IMR-90 (cell line): ENCODE measurements around the gene BLTP3B. TPM values are rescaled to one million over a fixed set of nuclear protein-coding genes. Genes with fewer than 3 reads are reported as not detected.

Experiments used
- ATAC-seq: fragments of 200-7000 bp; cut with Tn5 transposase; 2 replicates; pipeline ENCODE4 v1.9.1; 2020; ENCODE audit warnings: low read depth, mild to moderate bottlenecking, moderate library complexity
- BruUV-seq: library from RNA; stranded (reverse); fragments of 400-500 nt; replicated peaks from 2 replicates; lab custom pipeline; 2021; lab: Mats Ljungman, UMichigan
- CTCF ChIA-PET: fragments of 300-600 bp; formaldehyde crosslinking; extraction: SDS; loops from one replicate; lab custom pipeline; 2021; ENCODE audit warnings: antibody characterized with exemption; lab: Yijun Ruan, JAX
- POLR2A ChIA-PET: fragments of 300-600 bp; sonication (Branson Sonifier 250); formaldehyde crosslinking; loops from one replicate; lab custom pipeline; 2022; ENCODE audit warnings: antibody characterized with exemption; ENCODE audit not compliant: unreplicated experiment; lab: Charles Lee
- DNase-seq: peaks from one replicate; pipeline ENCODE4 v3.0.0; 2013
- H2AFZ ChIP-seq: replicated peaks from 2 replicates; pipeline ENCODE3; 2013; ENCODE audit warnings: low read length, mild to moderate bottlenecking; ENCODE audit not compliant: poor library complexity
- H2AK5ac ChIP-seq: 2 replicates; pipeline ENCODE4 v1.6.1; 2013; ENCODE audit warnings: low read depth, low read length, inconsistent platforms
- H2AK9ac ChIP-seq: replicated peaks from 2 replicates; pipeline ENCODE3; 2013; ENCODE audit warnings: mild to moderate bottlenecking, low read depth, low read length, moderate library complexity; ENCODE audit not compliant: poor library complexity
- H2BK120ac ChIP-seq: 2 replicates; pipeline ENCODE4 v1.6.1; 2013; ENCODE audit warnings: low read depth, low read length, inconsistent platforms
- H2BK15ac ChIP-seq: 3 replicates; pipeline ENCODE4 v1.6.1; 2013; ENCODE audit warnings: low read depth, low read length, inconsistent platforms
- H2BK20ac ChIP-seq: 2 replicates; pipeline ENCODE4 v1.6.1; 2013; ENCODE audit warnings: low read depth, mild to moderate bottlenecking, inconsistent platforms, low read length, moderate library complexity
- H2BK5ac ChIP-seq: 2 replicates; pipeline ENCODE4 v1.6.1; 2013; ENCODE audit warnings: mild to moderate bottlenecking, low read depth, low read length, inconsistent platforms; ENCODE audit not compliant: poor library complexity, severe bottlenecking
- H3K14ac ChIP-seq: replicated peaks from 2 replicates; pipeline ENCODE4 v1.6.1; 2013; ENCODE audit warnings: low read depth, low read length, inconsistent platforms
- H3K18ac ChIP-seq: 2 replicates; pipeline ENCODE4 v1.6.1; 2013; ENCODE audit warnings: low read depth, low read length, control low read depth
- H3K23ac ChIP-seq: 2 replicates; pipeline ENCODE4 v1.6.1; 2013; ENCODE audit warnings: low read depth, low read length, inconsistent platforms
- H3K27ac ChIP-seq: 2 replicates; pipeline ENCODE4 v1.5.1; 2013; ENCODE audit warnings: mild to moderate bottlenecking, control low read depth, low read length; ENCODE audit not compliant: insufficient read depth
- H3K27me3 ChIP-seq: 2 replicates; pipeline ENCODE4 v1.6.1; 2013; ENCODE audit warnings: low read length; ENCODE audit not compliant: control insufficient read depth, insufficient read depth
- H3K36me3 ChIP-seq: 2 replicates; pipeline ENCODE4 v1.6.1; 2013; ENCODE audit warnings: low read length, mixed read lengths; ENCODE audit not compliant: control insufficient read depth, insufficient read depth
- H3K4ac ChIP-seq: 2 replicates; pipeline ENCODE4 v1.6.1; 2013; ENCODE audit warnings: low read depth, low read length, inconsistent platforms
- H3K4me1 ChIP-seq: 2 replicates; pipeline ENCODE4 v1.6.1; 2013; ENCODE audit warnings: low read length, mixed read lengths; ENCODE audit not compliant: control insufficient read depth, insufficient read depth
- H3K4me2 ChIP-seq: 2 replicates; pipeline ENCODE4 v1.6.1; 2013; ENCODE audit warnings: low read depth, mild to moderate bottlenecking, control low read depth, low read length, moderate library complexity
- H3K4me3 ChIP-seq: 2 replicates; pipeline ENCODE4 v1.5.1; 2013; ENCODE audit warnings: low read depth, mild to moderate bottlenecking, control low read depth, low read length, moderate library complexity; ENCODE audit not compliant: insufficient read depth
- H3K56ac ChIP-seq: 2 replicates; pipeline ENCODE4 v1.6.1; 2013; ENCODE audit warnings: low read length, inconsistent platforms; ENCODE audit not compliant: insufficient read depth; ENCODE audit errors: extremely low read depth
- H3K79me1 ChIP-seq, 2 experiments: 2 replicates each; pipeline ENCODE4 v1.6.1; 2013; ENCODE audit warnings: low read length in 2 of 2, inconsistent platforms in 1 of 2, low read depth in 1 of 2
- H3K9ac ChIP-seq: 2 replicates; pipeline ENCODE4 v1.6.1; 2013; ENCODE audit warnings: low read depth, low read length, control low read depth
- H3K9me1 ChIP-seq: 2 replicates; pipeline ENCODE4 v1.6.1; 2013; ENCODE audit warnings: low read length, inconsistent platforms; ENCODE audit not compliant: insufficient read depth
- H3K9me3 ChIP-seq: 2 replicates; pipeline ENCODE4 v1.6.1; 2013; ENCODE audit warnings: low read length; ENCODE audit not compliant: control insufficient read depth, insufficient read depth
- H4K20me1 ChIP-seq: 2 replicates; pipeline ENCODE4 v1.6.1; 2013; ENCODE audit warnings: low read length, inconsistent platforms; ENCODE audit not compliant: insufficient read depth
- H4K5ac ChIP-seq: 2 replicates; pipeline ENCODE4 v1.6.1; 2013; ENCODE audit warnings: mild to moderate bottlenecking, low read depth, low read length, control low read depth
- H4K8ac ChIP-seq, 2 experiments: 2 replicates each; pipeline ENCODE4 v1.6.1; 2013; ENCODE audit warnings: low read depth in 2 of 2, low read length in 2 of 2, control low read depth in 1 of 2, inconsistent platforms in 1 of 2
- H4K91ac ChIP-seq: 2 replicates; pipeline ENCODE4 v1.6.1; 2013; ENCODE audit warnings: low read depth, low read length, inconsistent platforms; ENCODE audit not compliant: insufficient read depth
- MAZ ChIP-seq: IDR thresholded peaks from 2 replicates; pipeline ENCODE4 v1.6.1; 2012; ENCODE audit warnings: low read depth, mild to moderate bottlenecking, low read length, improper control_type of control experiment, moderate library complexity, borderline replicate concordance
- WGBS, 2 experiments: methylation state at CpG; one replicate each; pipeline versions ENCODE4 v1.1.5 to v1.1.7; 2013; ENCODE audit warnings: missing lambda C conversion rate in 2 of 2; ENCODE audit not compliant: insufficient read length in 1 of 2; ENCODE audit errors: extremely low coverage in 2 of 2; 5-methylcytosine and 5-hydroxymethylcytosine counted together
- dilution Hi-C: fragments of 300-500 bp; cut with HindIII; formaldehyde crosslinking; loops from one replicate; pipeline ENCODE4 v1.14.3; 2018; ENCODE audit warnings: low sequenced_read_pairs; ENCODE audit not compliant: unreplicated experiment
- in situ Hi-C: fragments of 300-500 bp; cut with MboI; formaldehyde crosslinking; loops from 3 replicates; pipeline ENCODE4 v1.14.3; 2019; ENCODE audit warnings: low sequenced_read_pairs, inconsistent platforms, mixed read lengths
- intact Hi-C: fragments of 100-400 bp; cut with micrococcal nuclease; formaldehyde crosslinking; loops from 2 replicates; pipeline ENCODE4 v1.10.0; 2022
- polyA plus RNA-seq, 3 experiments: library from polyadenylated mRNA; depleted of rRNA; stranded (reverse); fragments of >200 nt; gene quantifications; 2 replicates each; pipeline ENCODE4 v1.2.3, GENCODE V29; 2012; ENCODE audit warnings: low replicate concordance in 1 of 3
- total RNA-seq: library from RNA; depleted of rRNA; stranded (reverse); fragments of >200 nt; gene quantifications from 2 replicates; pipeline ENCODE4 v1.2.3, GENCODE V29; 2012

BLTP3B gene
- total and polyA plus RNA-seq, 2 of the 4 experiments (the other 2 are of a cell fraction) = 8.9 to 38.7 TPM

GRCh38 chr12:100168562-100168961 is 25.9 kb upstream of the BLTP3B start:
- Histone ChIP-seq H4K8ac (no peak overlapping the region), H3K4me2 (no peak overlapping the region), H3K27ac (no peak overlapping the region), H3K23ac (no peak overlapping the region), H2BK20ac (no peak overlapping the region), H3K18ac (no peak overlapping the region), H3K4ac (no peak overlapping the region), H3K4me1 (no peaks in the 10 kb centered on the region), H3K9ac (no peak overlapping the region), H3K9me3 (no peaks in the 10 kb centered on the region), H3K4me3 (no peak overlapping the region), H3K36me3 (no peaks in the 10 kb centered on the region), H2BK120ac (no peak overlapping the region), H4K5ac (no peak overlapping the region), H2AFZ (no peak overlapping the region), H3K27me3 (0 out of 2 replicates have a peak, but pooled peaks cover 2% of the 10 kb centered on the region), H2BK15ac (no peak overlapping the region), H2AK9ac (no peak overlapping the region), H3K56ac (no peak overlapping the region), H2AK5ac (no peak overlapping the region), H3K9me1 (no peaks in the 10 kb centered on the region), H3K14ac (no peak overlapping the region), H4K20me1 (no peaks in the 10 kb centered on the region), H3K79me1 (no peaks in the 10 kb centered on the region), H2BK5ac (no peak overlapping the region), H4K91ac (no peak overlapping the region)
- WGBS, 2 experiments = no CpG with 5 or more reads among the region's 4 CpGs
- intact Hi-C loops (no loop called here), in situ Hi-C loops (no loop called here), dilution Hi-C loops (no loop called here)
- no peak for TF ChIP-seq MAZ
- no peak for ATAC-seq
- no TSS peak for BruUV-seq
- CTCF ChIA-PET = no interaction called here
- DNase-seq = no peak
- POLR2A ChIA-PET = no interaction called here
